NCI-H2029 (cell line): Measurements from ENCODE around the gene CAB39L.

ENCODE experiments used
- DNase-seq: peaks from one replicate; lab custom pipeline; 2025; lab: John Stamatoyannopoulos, UW

The CAB39L gene

DNA sequence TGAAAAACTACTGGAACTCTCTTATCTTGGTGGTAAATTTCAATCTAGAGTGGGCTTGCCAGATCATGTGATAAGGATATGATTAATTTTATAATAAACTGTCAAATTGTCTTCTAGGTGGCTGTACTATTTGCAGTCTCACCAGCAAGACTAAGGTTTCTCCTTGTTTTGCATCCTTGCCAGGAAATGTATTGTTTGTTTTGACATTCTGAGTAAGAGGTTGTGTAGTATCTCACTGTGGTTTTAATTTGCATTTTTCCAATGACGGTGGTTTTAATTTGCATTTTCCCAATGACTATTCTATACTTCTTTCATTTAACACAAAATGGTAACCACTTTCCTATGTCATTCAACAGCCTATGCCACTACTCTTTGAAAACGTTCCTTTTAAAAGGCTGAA, 2.0 kb downstream of the CAB39L start:
- DNase-seq, result no peak

DNA sequence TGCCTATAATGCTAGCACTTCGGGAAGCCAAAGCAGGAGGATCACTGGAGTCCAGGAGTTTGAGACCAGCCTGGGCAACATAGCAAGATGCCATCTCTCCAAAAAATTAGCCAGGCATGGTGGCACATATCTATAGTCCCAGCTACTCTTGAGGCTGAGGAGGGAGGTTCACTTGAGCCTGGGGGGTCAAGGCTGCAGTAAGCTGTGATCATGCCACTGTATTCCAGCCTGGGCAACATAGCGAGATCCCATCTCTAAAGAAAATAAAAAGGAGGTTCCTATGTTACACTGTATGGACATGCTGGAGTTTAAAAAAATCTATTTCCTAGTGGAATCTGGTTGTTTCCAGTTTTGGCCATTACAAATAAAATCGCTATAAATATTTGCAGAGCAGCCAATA, 2.6 kb downstream of the CAB39L start:
- DNase-seq, result no peak

GRCh38 chr13:49439609-49440008, 4.3 kb downstream of the CAB39L start:
- DNase-seq, result no peak

DNA sequence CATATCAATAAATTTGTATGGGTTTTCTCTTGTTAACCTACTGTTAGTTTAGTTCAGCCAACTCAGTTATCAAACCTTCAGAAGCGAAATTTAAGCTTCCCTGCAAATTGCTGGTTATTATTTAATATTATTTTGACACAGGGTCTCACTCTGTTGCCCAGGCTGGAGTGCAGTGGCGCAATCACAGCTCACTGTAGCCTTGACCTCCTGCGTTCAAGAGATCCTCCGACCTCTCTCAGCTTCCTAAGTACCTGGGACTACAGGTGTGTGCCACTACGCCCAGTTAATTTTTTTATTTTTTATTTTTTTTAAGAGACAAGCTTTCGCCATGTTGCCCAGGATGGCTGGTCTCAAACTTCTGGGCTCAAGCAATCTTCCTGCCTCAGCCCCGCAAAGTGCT, 6.2 kb downstream of the CAB39L start:
- no peak for DNase-seq

DNA sequence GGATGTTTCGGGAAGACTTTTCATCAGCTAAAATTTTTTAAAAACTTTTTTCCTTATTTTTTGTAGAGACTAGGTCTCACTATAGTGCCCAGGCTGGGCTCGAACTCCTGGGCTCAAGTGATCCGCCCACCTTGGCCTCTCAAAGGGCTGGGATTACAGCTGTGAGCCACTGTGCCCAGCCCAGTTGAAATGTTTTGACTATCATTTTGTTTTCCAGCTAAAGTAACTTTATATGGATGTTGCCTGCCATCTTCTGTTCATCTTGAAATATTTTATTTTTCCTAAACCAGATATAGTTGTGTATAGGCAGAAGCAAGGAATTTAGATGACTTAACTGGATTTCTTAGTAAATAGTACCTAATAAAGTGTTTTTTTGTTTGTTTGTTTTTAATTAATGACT, 7.0 kb downstream of the CAB39L start:
- DNase-seq, result no peak

GRCh38 chr13:49435992-49436391, 7.9 kb downstream of the CAB39L start:
- no peak for DNase-seq

DNA sequence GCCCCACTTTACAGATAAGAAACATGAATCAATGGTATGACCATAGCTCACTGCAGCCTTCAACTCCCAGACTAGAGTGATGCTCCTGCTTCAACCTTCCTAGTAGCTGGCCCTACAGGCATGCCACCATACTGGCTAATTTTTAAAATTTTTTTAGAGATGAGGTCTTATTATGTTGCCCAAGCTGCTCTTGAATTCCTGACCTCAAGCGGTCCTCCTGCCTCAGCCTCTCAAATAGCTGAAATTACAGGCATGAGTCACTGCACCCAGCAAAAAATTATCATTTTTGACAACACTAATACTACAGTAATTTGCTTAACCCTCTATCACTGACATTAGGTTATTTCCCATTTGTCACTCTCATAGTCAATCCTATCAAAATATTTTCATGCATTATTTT, 14.7 kb downstream of the CAB39L start:
- no peak for DNase-seq

GRCh38 chr13:49428041-49428763, 15.7 kb downstream of the CAB39L start:
- DNase-seq, result no peak

GRCh38 chr13:49424011-49424560, 19.8 kb downstream of the CAB39L start:
- no peak for DNase-seq

- DNase-seq, result no peak
Observed at GRCh38 chr13:49421391-49421790, 22.5 kb downstream of the CAB39L start.

DNA sequence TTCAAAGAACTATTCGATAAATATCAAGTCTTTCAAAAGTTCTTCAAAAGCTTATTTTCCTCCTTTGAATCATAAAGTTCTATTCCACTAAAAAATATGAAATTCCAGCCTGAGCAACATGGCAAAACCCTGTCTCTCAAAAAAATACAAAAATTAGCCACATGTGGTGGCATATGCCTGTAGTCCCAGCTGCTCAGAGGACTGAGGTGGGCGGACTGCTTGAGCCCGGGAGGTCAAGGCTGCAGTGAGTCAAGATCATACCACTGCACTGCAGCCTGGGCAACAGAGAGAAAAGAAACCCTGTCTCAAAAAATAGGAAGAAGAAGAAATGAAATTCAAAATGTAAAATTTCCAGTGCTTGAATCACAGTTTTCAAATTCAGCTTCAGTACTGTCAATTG, 24.6 kb downstream of the CAB39L start:
- no peak for DNase-seq

DNA sequence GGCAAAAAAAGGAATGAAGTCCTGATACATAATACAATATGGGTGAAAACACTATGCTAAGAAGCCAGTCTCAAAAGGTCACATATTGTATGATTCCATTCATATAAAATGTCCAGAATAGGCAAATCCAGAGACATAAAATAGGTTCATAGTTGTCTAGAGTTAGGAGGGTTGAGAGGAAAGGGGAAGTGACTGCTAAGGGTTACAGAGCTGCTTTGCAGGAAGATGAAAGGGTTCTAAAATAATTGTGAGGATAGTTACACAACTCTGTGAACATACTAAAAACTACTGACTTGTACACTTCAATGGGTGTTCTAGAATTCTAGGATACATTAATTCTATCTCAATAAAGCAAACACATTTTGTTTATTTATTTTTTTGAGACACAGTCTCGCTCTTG, 25.7 kb downstream of the CAB39L start:
- DNase-seq, result no peak

GRCh38 chr13:49417161-49417560, 26.7 kb downstream of the CAB39L start:
- DNase-seq, result no peak

DNA sequence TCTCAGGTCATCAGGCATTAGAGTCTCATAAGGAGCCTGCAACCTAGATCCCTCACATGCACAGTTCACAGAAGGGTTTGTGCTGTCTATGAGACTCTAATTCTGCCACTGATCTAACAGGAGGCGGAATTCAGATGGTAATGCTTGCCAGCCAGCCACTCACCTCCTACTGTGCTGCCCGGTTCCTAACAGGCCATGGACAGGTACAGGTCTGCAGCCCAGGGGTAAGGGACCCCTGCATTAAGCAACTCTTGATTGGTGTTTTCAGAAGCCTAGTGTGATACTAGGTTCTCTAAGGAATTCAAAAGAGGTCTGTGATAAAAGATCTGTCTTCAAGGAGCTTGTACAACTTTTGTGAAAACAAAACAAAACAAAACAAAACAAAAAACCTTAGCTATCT, 31.1 kb downstream of the CAB39L start:
- DNase-seq, result no peak

DNA sequence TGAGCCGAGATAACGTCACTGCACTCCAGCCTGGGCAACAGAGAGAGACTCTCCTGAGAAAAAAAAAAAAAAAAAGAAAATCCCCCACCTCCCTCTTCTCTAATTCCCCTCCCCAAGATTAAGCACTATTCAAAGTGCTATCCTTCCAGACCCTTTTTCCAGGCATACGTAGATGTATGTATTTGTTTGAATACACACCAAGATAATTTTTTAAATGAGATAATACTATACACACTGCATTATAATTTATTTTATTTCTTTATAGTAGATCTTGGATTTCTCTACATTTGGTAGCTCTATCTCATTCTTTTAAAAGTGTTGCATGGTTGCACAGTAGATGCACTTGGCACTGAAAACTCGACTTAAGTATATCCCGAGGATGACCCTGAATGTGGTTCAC, 32.5 kb downstream of the CAB39L start:
- DNase-seq, result no peak

- DNase-seq, result no peak
Observed at GRCh38 chr13:49410477-49410876, 33.4 kb downstream of the CAB39L start.

DNA sequence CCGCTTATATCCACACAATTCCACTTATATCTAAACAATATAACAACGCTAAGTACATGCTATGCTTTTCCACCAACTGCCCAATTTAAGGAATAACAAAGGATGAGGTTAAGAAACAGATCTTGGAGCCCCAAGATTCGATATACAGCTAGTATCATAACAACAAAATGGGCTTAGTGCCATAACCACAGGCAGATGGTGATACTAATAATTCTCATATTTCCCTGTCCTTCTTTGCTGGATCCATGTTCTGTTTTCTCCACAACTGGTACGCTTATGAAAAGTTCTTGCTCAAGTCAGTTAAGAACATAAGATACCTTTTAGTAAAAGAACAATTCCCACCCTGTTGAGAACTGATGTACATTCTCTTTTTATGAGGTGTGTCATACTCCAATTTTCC, 33.9 kb downstream of the CAB39L start:
- DNase-seq, result no peak

GRCh38 chr13:49409008-49409407, 34.9 kb downstream of the CAB39L start:
- no peak for DNase-seq

- DNase-seq, result no peak
Observed at GRCh38 chr13:49407936-49408335, 35.9 kb downstream of the CAB39L start.

GRCh38 chr13:49407068-49407467, 36.8 kb downstream of the CAB39L start:
- no peak for DNase-seq

GRCh38 chr13:49404703-49405020, 39.2 kb downstream of the CAB39L start:
- no peak for DNase-seq

DNA sequence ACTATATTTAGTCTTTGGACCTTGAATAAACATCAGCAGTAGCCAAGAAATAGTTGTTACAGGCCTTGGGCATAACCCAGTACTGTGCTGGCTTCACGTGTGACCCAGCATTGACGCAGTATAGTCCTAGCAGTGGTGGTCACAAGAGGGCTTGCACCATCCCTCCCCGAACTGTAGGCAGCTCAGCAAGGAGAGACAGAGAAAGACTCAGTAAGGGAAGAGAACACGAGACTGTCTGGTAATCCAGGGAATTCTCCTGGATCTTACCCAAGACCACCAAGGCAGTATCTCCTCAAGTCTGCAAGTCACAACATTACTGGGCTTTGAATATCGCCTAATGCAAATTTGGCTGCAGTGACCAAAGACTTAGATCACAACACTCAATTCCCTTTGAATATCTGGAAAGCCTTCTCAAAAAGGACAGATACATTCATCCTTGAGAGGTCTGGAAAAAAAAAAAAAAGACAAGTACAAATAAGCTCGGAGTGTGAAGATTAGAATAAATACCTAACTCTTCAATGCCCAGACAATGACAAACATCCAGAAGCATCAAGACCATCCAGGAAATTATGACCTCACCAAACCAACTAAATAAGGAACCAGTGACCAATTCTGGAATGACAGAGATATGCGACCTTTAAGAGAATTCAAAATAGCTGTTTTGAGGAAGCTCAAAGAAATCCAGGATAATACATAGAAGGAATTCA, 39.7 kb downstream of the CAB39L start:
- DNase-seq, result no peak

- DNase-seq, result no peak
Observed at GRCh38 chr13:49400755-49401659, 42.9 kb downstream of the CAB39L start.
